ENCODE measurements around the gene SART1.
"Not testable (repeated sequence)": the region's sequence is repeated elsewhere in the genome, so short reads cannot be mapped to it uniquely, and the experiment has no call there.

Gene SART1

GRCh38 chr11:66022401-66023185, 61.1 kb downstream of the SART1 start:
- FAIRE-seq = no peak

DNA sequence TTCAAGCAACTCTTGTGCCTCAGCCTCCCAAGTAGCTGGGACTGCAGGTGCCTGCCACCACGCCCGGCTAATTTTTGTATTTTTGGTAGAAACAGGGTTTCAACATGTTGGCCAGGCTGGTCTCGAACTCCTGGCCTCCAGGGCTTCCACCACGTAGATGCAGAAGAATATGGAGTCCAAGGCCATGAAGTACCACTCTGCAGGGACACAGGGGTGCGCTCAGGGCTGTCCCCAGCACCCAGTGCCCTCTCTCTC, 61.6 kb downstream of the SART1 start:
- FAIRE-seq = not testable (repeated sequence)

DNA sequence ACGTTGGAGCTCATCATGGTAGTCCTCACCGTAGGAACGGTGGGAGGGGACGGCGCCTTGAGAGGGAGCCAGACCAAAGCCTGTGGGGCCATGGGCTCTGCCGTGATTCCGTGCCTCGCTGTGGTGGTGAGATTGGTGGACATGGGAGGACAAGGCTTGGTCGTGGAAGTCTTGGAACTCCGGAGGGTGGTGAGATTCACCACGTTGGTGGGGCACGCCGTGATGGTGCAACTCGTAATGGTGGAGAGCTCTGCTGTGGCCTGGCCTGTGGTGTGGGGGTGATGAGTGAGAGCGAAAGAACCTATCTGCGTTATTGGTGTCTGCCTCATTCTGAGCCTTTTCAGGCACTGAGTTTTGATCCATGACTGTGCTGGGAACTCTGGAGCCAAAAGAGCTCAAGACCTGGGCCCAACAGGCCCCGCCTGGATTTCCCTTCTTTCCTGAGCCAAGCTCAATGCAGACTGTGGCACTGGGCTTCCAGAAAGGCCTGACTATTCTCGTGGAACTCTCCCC, 64.5 kb downstream of the SART1 start, which contains the start of gene CATSPER1:
CATSPER1 (minus strand) TSS at position 463 of the 513 bp plus-strand sequence; CDS start at position 363, 100 bp downstream.
- no peak for FAIRE-seq
